Pancreas (tissue), 10 donors: ENCODE results near the gene SIK2. TPM values are rescaled to one million over a fixed set of nuclear protein-coding genes. Genes with fewer than 3 reads are reported as not detected.

Experiments
- ATAC-seq, 4 donors: fragments of 200-7000 bp; cut with Tn5 transposase; one replicate each; pipeline versions ENCODE4 v1.8.0 to v1.9.1; 2020; ENCODE audit warnings: mild to moderate bottlenecking in 4 of 4, moderate library complexity in 4 of 4
- DNase-seq, 6 donors: peaks; one replicate each; pipeline ENCODE4 v3.0.0-alpha.2; 2020
- FAIRE-seq: peaks from 2 replicates; lab custom pipeline; 2012; peaks lifted over from hg19 to GRCh38; lab: Jason Lieb, UNC
- H3K27ac ChIP-seq, 4 donors: fragments of 200-600 bp; sonication (generic); 1 replicate in 3 of 4; 2 replicates in 1 of 4; pipeline versions ENCODE4 v1.5.0 to v1.8.0; 2020
- H3K27me3 ChIP-seq, 4 donors: fragments of 200-600 bp; one replicate each; pipeline ENCODE4 v1.8.0; 2021
- H3K36me3 ChIP-seq, 3 donors: fragments of 200-600 bp; sonication (generic) in 1 of 3; one replicate each; pipeline versions ENCODE4 v1.5.0 to v1.8.0; 2020 to 2021
- H3K4me1 ChIP-seq, 3 donors: fragments of 200-600 bp; one replicate each; pipeline ENCODE4 v1.8.0; 2021
- H3K4me3 ChIP-seq, 4 donors: fragments of 200-600 bp; sonication (generic) in 2 of 4; one replicate each; pipeline versions ENCODE4 v1.5.0 to v1.8.0; 2020 to 2021
- H3K9me3 ChIP-seq, 4 donors: fragments of 200-600 bp; one replicate each; pipeline ENCODE4 v1.8.0; 2021
- CTCF ChIP-seq, 4 donors: fragments of 200-600 bp; sonication (generic) in 3 of 4; IDR thresholded peaks; one replicate each; pipeline versions ENCODE4 v1.5.0 to v1.8.0; 2021; ENCODE audit warnings: antibody characterized with exemption in 4 of 4
- WGBS, 2 donors: extraction: QIAGEN DNeasy Blood & Tissue Kit; methylation state at CpG; one replicate each; pipeline ENCODE4 v1.1.7; 2013; 5-methylcytosine and 5-hydroxymethylcytosine counted together
- intact Hi-C, 3 donors: fragments of 100-400 bp; cut with DNase I; formaldehyde crosslinking; loops; one replicate each; pipeline versions ENCODE4 v1.11.1 to v1.14.2; 2022
- polyA plus RNA-seq, 2 donors: library from polyadenylated mRNA; stranded (reverse); fragments of 200-250 nt; gene quantifications; one replicate each; pipeline ENCODE4 v1.2.3, GENCODE V29; 2013
- total RNA-seq, 6 donors: library from RNA; stranded (reverse); fragmentation: NEBNext Ultra II Directional in 4 of 6; extraction: Animal tissue kit (Norgen Biotek cat#: 25700) in 4 of 6; gene quantifications; one replicate each; pipeline versions ENCODE4 v1.2.1 to v1.2.4, GENCODE V29; 2021 to 2023
- donor health status: healthy with polysubstance abuse.
- donor health status: DM: no; HTN: no; CAD: no; lungs with moderate emphysema.
- donor health status: DM: no; HTN: no; CAD: no.
- donor health status: control.
- donor health status: control.
- donor health status: Bipolar disorder and iron deficiency.
- donor health status: DM: yes; HTN: yes; CAD: no.
- donor health status: DM: no; HTN: no; CAD: no.
- donor health status: DM: no; HTN: no; CAD: no.
- donor health status: DM: yes; HTN: yes; CAD: no.

Gene SIK2
- total and polyA plus RNA-seq, 8 donors: 4.7 to 24.7 (median 17.5) TPM

DNA sequence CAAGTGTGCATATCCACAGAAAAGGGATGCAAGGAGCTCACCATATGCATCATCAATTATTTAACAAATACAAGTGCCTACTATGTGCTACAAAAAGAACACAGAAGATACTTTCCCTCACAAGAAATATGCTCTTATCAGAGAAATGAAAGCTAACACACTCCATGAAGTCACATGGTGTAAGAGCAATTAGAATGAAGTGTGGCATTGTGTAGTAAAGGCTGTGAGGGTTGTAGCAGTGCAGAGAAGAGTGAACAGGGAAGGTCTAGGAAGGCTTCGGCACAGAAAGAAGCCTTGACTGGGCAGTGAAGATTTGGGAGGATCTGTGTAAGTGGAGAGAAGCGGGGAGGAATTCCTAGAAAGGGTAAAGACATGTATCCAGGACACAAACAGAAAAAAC, 141.5 kb downstream of the SIK2 start:
- Histone ChIP-seq H3K9me3 (no peaks in the 10 kb centered on the region), H3K27me3 (no peaks in the 10 kb centered on the region), H3K36me3 (peaks cover 0 to 66% (median 27%) of the 10 kb centered on the region in 3 donors), H3K4me1 (peaks cover 0 to 7% (median 0%) of the 10 kb centered on the region in 3 donors), H3K27ac (no peak overlapping the region), H3K4me3 (no peak overlapping the region)
- TF ChIP-seq CTCF (IDR thresholded peaks at IDR 0.05): no peak
- ATAC-seq: no peak
- intact Hi-C loops: no loop called here
- FAIRE-seq: no peak
- 94 to 96% methylated on average over 2 of the region's 2 CpGs for WGBS, 2 donors
- no peak for DNase-seq

- FAIRE-seq (no peak), DNase-seq (no peak), ATAC-seq (peak in 1 of 4 donors; percentile 27)
- TF ChIP-seq CTCF (IDR thresholded peaks at IDR 0.05): no peak
- 92 to 98% methylated on average over 6 of the region's 6 CpGs for WGBS, 2 donors
- Histone ChIP-seq H3K9me3 (no peaks in the 10 kb centered on the region), H3K27ac (no peak overlapping the region), H3K4me1 (peaks cover 0 to 7% (median 7%) of the 10 kb centered on the region in 3 donors), H3K36me3 (peaks cover 0 to 69% (median 27%) of the 10 kb centered on the region in 3 donors), H3K4me3 (no peak overlapping the region), H3K27me3 (no peaks in the 10 kb centered on the region)
- intact Hi-C loops: no loop called here
Observed at GRCh38 chr11:111745719-111746504, 143.7 kb downstream of the SIK2 start.

GRCh38 chr11:111748035-111748804, 146.0 kb downstream of the SIK2 start:
- no peaks in the 10 kb centered on the region for H3K27me3 ChIP-seq
- 55 to 61% methylated on average over 7 of the region's 7 CpGs for WGBS, 2 donors
- FAIRE-seq (no peak), DNase-seq (no peak), ATAC-seq (peak; percentile 22 to 63 (median 48))
- intact Hi-C loops: no loop called here
- peaks cover 0 to 7% (median 7%) of the 10 kb centered on the region in 3 donors for H3K4me1 ChIP-seq
- H3K4me3 ChIP-seq: no peak overlapping the region
- no peak overlapping the region for H3K27ac ChIP-seq
- no peak for TF ChIP-seq CTCF (IDR thresholded peaks at IDR 0.05)
- no peaks in the 10 kb centered on the region for H3K9me3 ChIP-seq
- H3K36me3 ChIP-seq: peaks cover 0 to 74% (median 27%) of the 10 kb centered on the region in 3 donors

- H3K4me1 ChIP-seq: peaks cover 0 to 7% (median 7%) of the 10 kb centered on the region in 3 donors
- DNase-seq: no peak
- FAIRE-seq: no peak
- no peak for TF ChIP-seq CTCF (IDR thresholded peaks at IDR 0.05)
- no peaks in the 10 kb centered on the region for H3K27me3 ChIP-seq
- H3K27ac ChIP-seq: no peak overlapping the region
- peaks cover 0 to 74% (median 22%) of the 10 kb centered on the region in 3 donors for H3K36me3 ChIP-seq
- no peak overlapping the region for H3K4me3 ChIP-seq
- no peaks in the 10 kb centered on the region for H3K9me3 ChIP-seq
- no peak for ATAC-seq
- intact Hi-C loops: no loop called here
Observed at GRCh38 chr11:111749646-111750045, 147.4 kb downstream of the SIK2 start.
